ACHN (cell line): Measurements from ENCODE around the gene AK5.
"Not testable (repeated sequence)": the region's sequence is repeated elsewhere in the genome, so short reads cannot be mapped to it uniquely, and the experiment has no call there.

Source experiments
- DNase-seq: peaks from one replicate; pipeline ENCODE4 v3.0.0-alpha.2; 2015
- in situ Hi-C: cut with HindIII; loops from 2 replicates; pipeline ENCODE4 v1.10.0; 2017; ENCODE audit warnings: low sequenced_read_pairs, low pct_ligation_motif_present, low pct_unique_long_range_greater_than_20kb

The AK5 gene

DNA sequence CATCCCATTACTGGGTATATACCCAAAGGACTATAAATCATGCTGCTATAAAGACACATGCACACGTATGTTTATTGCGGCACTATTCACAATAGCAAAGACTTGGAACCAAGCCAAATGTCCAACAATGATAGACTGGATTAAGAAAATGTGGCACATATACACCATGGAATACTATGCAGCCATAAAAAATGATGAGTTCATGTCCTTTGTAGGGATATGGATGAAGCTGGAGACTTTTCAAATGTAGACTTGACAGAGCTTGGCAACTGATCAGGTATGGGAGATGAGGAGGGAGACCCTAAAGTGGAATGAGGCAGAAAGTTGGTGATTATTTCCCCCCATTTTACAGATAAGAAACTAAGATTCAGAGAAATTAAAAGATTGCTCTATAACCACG lies 230.8 kb downstream of the AK5 start:
- DNase-seq, in situ Hi-C loops: not testable (repeated sequence)

DNA sequence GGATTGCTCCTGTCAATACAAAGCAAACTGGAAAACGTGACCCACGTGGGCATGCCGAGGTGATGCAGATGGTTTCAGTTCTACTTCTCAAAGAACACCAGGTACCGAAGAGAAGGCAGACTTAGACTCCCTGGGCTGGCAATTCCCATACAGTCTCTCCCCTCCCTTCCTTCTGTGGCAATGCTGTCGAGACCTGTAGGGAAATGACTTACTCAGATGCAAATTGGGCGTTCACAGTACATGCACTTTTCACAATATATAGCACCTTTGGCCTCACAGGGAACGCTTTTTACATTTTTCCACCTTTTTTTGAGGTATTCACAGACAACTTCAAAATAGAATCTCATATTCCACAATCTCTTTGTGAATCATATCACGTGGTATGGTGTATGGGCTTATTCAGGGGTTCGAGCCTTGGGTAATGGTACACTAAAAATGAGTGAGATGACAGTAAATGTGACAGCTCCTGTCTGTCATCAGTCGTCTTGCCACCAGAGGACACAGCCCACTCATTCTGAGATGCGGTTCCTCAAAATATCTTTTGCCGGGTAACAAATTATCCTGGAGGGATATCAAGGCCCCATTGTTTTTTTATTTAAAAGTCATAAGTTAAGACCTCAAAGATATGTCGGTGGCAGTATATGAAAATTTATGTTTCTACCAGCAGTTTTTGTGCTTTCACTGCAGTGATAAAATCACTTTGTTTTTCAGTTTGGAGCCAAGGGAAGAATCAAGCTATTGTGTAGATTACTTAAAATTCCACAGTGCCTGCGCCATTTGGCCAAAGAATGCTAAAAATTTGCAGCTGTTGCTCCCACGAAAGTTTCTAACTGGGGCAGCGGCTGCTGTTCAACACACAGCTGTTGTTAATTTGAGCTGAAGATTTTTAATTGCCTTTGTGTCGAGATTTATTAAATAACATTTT lies 232.3 kb downstream of the AK5 start:
- in situ Hi-C loops, result no loop called here
- no peak for DNase-seq

DNA sequence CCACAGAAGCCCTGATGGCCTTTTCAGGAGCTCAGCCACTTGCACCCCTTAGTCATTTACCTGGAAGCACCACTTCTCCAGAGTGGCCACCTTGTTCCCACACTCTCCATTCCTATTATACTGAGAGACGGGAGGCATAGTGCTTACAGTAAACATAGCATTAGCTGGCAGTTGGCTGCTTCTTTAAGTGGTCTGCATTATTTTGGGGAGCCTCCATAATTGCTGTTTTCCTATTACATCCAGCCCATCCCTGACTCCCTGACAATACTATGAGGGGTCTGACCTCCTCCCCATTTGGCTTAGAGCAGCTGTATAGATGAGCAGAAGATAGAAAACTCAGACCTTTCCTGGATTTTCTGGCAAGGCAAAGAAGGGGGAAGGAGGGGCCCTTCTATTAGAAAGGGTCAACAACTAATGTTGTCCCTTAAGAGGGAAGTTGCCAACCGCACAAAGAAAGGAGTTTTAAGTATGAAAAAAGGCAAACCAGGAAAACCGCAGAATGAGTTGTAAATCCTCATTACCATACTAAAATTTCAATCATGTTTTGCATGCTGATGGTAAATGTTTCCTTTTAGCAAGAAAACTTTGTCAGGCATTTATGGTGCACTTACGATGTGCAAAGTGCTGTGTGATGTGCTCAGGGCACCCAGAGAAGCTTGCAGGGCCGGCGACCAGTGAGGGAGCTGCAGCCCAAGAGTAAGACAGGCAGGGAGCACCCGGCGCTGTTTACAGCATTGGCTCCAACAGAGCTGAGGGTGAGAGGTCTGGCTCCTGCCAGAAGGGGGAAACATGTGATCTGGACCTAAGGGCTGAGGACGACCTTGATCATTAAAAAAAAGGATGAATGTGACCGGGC lies 233.3 kb downstream of the AK5 start:
- in situ Hi-C loops, result no loop called here
- no peak for DNase-seq

DNA sequence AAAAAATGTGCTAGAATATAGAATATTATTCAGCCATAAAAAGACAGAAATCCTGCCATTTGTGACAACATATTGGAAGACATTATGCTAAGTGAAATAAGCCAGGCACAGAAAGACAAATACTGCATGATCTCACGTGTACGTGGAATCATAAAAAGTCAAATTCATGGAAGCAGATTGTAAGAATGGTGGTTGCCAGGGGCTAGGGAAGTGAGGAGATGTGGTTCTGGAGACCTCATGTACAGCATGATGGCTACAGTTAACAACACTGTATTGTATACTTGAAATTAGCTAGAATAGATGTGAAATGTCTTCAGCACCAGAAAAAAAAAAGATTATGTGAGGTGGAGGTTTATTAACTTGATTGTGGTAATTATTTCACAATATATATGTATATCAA lies 234.3 kb downstream of the AK5 start:
- DNase-seq, result no peak
- in situ Hi-C loops, result no loop called here

DNA sequence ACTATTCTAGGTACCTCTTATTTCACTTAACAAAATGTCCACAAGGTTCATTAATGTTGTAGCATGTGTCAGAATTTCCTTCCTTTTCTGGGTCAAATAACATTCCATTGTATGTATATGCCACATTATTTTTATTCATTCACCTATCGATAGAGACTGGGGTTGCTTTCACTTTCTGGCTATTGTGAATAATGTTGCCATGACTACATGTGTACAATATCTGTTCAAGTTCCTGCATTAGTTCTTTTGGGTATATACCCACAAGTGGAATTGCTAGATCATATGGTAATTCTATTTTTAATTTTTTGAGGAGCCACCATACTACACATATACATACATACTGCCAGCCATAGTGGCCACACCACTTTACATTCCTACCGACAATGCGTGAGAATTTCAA lies 242.2 kb downstream of the AK5 start:
- DNase-seq, result no peak
- in situ Hi-C loops, result no loop called here

DNA sequence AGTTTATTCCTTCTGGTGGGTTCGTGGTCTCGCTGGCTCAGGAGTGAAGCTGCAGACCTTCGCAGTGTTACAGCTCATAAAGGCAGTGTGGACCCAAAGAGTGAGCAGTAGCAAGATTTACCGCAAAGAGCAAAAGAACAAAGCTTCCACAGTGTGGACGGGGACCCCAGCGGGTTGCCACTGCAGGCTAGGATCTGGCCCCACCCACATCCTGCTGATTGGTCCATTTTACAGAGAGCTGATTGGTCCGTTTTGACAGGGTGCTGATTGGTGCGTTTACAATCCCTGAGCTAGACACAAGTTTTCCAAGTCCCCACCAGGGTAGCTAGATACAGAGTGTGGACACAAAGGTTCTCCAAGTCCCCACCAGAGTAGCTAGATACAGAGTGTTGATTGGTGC lies 249.3 kb downstream of the AK5 start:
- DNase-seq, in situ Hi-C loops: not testable (repeated sequence)

DNA sequence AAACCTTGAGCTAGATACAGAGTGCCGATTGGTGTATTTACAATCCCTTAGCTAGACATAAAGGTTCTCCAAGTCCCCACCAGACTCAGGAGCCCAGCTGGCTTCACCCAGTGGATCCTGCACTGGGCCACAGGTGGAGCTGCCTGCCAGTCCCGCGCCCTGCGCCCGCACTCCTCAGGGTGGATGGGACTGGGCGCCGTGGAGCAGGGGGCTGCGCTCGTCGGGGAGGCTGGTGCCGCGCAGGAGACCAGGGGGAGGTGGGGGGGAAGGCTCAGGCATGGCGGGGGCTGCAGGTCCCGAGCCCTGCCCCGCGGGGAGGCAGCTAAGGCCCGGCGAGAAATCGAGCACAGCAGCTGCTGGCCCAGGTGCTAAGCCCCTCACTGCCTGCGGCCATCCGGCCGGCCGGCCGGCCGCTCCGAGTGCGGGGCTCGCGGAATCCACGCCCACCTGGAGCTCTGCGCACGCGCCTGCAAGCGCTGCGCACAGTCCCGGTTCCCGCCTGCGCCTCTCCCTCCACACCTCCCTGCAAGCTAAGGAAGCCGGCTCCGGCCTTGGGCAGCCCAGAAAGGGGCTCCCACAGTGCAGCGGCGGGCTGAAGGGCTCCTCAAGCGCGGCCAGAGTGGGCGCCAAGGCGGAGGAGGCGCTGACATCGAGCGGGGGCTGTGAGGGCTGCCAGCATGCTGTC lies 249.9 kb downstream of the AK5 start:
- DNase-seq, in situ Hi-C loops: not testable (repeated sequence)

DNA sequence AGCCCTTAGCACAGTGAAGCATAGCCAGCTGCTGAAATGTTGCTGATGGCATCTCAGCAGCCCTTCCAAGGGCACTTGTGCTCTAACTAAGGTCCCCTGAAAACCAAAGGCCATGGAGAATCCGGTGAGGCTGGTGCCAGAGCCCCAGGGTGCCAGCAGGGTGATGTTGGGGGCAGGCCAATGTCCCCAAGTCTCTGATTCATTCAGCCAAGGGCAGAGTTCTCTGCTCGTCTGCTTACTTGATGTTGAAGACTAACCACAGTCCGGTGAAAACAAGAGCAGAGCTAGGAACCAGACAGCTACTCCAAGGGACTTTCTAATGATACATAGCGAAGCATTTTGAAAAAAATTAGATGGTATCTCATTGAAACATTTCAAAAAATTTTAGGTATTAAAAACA lies 250.8 kb downstream of the AK5 start:
- in situ Hi-C loops, result no loop called here

DNA sequence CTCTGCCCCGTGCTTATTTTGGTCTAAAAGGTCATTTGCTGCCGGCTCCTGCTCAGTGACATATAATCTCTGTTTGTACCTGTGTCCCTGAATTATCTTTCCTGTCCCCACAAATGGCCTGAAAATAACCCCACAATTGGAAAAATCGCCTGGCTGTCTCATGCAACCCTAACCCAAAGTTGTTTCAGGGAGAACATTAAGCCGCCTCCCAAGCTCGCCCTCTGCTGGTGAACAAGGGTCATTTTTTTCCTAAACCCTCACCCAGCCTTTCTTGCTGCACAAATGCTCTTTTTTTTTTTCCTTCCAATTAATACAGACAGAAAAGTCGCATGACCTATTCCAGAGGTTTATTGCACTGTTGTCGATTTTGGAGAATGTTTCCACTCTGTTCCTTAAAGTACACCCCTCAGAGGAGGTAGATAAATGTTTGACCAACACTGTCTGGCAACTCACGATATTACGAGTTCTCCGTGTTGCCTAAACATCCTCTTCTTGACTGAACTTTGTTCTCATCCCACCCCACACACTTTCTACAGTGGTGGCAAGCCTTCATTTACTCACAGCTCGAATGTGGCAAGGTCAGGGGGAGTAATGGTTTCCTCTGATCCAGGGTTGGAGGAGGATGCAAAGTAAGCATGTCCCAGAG lies 252.0 kb downstream of the AK5 start:
- in situ Hi-C loops, result no loop called here
- DNase-seq, result peak; percentile 56

More for the DNA sequence above, 250.8 kb downstream of the AK5 start:
- DNase-seq, result no peak

DNA sequence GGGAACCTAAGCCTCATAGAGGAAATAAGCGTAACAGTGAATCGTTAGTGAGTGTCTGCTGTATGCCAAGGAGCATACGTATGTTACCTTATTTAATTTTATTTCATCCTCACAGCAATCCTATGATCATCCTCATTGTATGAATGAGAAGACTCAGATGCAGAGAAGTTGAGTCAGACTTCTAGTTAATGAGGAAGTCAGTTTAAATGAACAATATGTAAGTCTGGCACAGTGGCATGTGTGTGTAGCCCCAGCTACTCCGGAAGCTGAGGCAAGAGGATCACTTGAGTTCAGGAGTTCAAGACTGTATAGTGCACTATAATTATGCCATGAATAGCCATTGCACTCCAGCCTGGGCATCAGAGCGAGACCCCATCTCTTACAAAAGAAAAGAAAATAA lies 252.6 kb downstream of the AK5 start:
- DNase-seq, result no peak
- in situ Hi-C loops, result no loop called here

DNA sequence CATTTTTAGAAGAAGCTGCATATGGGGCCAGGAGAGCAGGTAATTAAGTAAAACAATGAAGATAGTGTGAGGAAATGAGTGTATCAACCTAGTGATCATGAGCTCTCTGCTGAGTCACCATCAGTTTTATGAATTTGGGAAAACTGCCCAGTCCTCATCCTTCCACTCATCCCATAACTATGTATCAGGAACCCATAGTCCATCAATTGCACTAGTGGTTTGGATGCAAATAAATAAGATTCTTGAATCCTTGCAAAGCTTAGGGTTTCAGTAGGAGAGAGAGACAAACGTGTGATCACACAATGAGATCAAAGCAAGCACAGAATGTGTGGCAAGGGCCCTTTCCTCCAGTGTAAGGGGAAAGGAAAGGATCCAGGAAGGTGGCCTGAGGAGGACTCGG lies 255.0 kb downstream of the AK5 start:
- peak; percentile 93 for DNase-seq
- in situ Hi-C loops, result no loop called here

DNA sequence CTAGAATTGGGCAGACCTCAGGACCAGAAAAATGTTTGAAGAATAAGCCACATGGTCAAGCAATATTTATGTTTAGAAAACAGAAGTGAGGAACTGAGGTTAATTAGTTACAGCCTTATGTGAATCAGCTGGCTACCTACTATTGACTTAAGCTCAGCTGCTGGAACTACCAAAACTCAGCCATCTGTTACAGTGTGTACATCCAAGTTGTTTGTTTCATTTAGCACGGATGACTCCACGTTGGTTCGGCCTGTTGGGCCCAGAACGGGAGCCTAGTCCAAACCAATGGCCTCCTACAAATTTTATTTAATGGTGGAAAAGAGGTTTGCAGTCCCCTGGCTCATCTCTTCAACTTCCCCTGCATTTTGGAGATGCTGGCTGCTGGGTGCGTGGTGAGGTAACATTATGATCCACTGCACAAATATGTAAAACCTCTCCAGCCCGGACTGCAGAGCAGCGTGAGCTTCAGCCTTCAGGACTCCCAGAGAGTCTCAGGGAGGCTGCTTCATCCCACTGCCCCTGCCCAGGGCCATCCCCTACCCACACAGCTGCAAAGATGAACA lies 257.2 kb downstream of the AK5 start:
- in situ Hi-C loops, result no loop called here
- DNase-seq, result peak; percentile 89

DNA sequence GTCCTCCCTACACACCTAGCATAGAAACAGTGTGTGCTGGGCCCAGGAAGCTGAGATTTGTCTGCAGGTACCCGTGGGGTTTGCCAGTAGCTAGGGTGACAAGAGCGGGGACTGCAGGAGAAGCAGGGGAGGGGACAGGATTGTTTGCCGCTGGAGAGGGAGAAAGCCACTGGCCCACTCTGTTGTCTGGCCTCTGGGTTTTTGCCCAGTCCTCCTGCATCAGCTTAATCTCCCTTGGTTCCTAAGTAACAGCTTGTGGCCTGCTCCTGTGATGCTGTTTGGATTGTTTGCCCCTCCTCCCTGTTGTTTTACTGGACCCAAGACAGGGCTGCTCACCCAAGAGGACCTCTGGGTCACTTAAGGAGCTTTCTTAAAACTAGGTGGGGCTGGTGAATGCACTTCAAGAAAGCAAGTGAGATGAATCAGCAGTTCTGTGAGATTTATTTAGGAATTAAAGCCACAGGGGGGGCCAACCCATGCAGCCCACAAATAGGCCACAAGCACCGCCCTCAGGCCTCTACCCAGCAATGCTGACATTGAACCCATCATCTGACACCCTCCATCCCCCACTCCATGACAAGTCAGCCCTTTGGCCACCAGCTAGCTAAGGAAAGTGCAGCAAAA lies 257.8 kb downstream of the AK5 start:
- in situ Hi-C loops, result no loop called here
- peak; percentile 88 for DNase-seq

DNA sequence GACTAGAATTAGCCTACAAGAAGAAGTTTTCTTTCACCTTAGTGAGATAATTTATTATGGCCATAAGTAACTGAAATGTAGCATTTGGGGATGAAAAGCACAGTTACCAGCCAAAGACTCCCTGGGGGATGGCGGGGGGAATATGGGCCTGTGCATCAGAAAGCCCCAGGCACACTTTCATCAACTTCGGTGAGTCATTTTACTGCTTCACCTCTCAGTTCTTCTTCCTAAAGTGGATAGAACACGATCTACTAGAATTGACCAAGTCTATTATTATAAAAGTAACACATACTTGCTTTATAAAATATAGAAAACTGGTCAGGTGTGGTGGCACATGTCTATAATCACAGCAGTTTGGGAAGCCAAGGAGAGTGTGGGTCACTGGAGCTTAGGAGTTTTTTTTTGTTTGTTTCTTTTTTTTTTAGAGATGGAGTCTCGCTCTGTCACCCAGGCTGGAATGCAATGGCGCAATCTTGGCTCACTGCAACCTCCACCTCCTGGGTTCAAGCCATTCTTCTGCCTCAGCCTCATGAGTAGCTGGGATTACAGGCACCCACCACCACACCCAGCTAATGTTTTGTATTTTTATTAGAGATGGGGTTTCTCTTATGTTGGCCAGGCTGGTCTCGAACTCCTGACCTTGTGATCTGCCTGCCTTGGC lies 258.8 kb downstream of the AK5 start:
- DNase-seq, result peak; percentile 70
- in situ Hi-C loops, result no loop called here

DNA sequence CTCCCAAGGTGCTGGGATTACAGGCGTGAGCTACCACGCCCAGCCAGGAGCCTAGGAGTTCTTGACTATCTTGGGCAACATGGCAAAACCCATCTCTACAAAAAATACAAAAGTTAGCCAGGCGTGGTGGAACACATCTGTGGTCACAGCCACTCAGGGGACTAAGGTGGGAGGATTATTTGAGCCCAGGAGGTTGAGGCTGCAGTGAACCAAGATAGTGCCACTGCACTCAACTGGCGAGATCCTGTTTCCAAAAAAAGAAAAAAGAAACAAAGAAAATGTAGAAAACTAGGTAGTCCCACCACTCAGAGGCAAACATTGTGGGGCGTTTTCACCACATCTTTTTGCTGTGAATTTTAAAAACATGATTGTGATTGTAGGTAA lies 259.3 kb downstream of the AK5 start:
- in situ Hi-C loops, result no loop called here
- DNase-seq, result no peak

DNA sequence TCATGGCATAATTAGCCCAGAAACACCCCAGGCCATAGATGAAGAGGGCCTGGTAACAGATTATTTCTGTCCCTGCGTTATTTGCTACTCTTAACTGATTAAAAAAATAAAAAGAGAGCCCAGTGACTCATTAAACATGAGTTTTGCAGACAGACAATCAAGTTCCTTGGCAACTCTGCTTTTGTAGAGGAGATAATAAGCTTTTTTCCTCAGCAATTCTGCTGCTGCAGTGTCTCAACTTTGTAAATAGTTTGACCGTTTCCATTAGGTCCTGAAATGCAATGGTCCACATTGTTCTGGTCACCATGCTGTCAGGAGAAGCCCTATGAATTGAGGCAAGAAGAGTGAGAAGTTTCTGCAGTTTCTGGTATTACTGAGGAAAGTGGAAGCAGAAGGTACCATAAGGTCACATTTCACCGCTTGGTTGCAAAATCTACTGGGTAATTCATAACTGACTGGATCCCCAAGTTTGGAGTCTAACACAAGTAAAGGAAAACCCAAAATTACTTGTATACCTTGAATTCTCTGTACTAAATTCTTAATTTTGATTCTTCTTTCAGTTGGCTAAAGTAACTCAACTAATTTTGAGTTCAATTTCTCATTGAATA lies 261.1 kb downstream of the AK5 start:
- no peak for DNase-seq
- in situ Hi-C loops, result no loop called here

DNA sequence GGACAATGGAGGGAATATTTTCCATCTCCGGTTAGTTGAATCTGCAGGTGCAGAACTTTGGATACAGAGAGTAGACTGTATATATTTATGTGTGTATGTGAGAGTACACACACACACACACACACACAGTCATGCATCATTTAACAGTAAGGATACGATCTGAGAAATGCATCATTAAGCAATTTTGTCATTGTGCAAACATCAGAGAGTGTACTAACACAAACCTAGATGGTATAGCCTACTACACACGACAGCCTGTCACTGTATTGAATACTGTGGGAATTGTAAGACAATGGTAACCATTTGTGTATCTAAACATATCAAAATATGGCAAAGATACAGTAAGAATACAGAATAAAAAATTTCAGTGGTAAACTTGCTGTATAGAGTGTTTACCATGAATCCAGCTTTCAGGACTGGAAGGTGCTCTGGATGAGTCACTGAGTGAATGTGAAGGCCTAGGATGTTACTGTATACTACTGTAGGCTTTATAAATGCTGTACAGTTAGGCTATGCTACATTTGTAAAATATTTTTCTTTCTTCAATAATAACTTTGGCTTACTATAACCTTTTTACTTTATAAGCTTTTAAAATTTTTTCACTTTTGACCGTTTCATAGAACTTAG lies 262.1 kb downstream of the AK5 start:
- in situ Hi-C loops, result no loop called here
- DNase-seq, result no peak
